Gastroesophageal sphincter (tissue), 3 donors: ENCODE data around the gene NEDD9.

Source experiments
- EP300 ChIP-seq: sonication (generic); formaldehyde crosslinking; IDR thresholded peaks from one replicate; pipeline ENCODE4 v1.6.1; 2017; ENCODE audit warnings: antibody characterized with exemption, mild to moderate bottlenecking
- POLR2A ChIP-seq, 2 donors: fragments of 450-650 bp; IDR thresholded peaks; one replicate each; pipeline ENCODE4 v1.6.1; 2017; ENCODE audit warnings: antibody characterized with exemption in 2 of 2, mild to moderate bottlenecking in 2 of 2, moderate library complexity in 1 of 2
- POLR2AphosphoS5 ChIP-seq: sonication (generic); formaldehyde crosslinking; IDR thresholded peaks from one replicate; pipeline ENCODE4 v1.6.1; 2017; ENCODE audit warnings: antibody characterized with exemption
- TF ChIP-seq, protein P1 (sequence below), 4 experiments: fragments of 200-600 bp in 2 of 4; fragments of 450-650 bp in 2 of 4; sonication (generic) in 1 of 4; IDR thresholded peaks; one replicate each; pipeline ENCODE4 v1.5.1; 2017 to 2019; ENCODE audit warnings: antibody characterized with exemption in 4 of 4, mild to moderate bottlenecking in 2 of 4, moderate library complexity in 2 of 4

- TF ChIP-seq POLR2A (IDR thresholded peaks at IDR 0.05) (no peak), EP300 (no peak), POLR2AphosphoS5 (no peak)
- TF ChIP-seq, protein P1, sequence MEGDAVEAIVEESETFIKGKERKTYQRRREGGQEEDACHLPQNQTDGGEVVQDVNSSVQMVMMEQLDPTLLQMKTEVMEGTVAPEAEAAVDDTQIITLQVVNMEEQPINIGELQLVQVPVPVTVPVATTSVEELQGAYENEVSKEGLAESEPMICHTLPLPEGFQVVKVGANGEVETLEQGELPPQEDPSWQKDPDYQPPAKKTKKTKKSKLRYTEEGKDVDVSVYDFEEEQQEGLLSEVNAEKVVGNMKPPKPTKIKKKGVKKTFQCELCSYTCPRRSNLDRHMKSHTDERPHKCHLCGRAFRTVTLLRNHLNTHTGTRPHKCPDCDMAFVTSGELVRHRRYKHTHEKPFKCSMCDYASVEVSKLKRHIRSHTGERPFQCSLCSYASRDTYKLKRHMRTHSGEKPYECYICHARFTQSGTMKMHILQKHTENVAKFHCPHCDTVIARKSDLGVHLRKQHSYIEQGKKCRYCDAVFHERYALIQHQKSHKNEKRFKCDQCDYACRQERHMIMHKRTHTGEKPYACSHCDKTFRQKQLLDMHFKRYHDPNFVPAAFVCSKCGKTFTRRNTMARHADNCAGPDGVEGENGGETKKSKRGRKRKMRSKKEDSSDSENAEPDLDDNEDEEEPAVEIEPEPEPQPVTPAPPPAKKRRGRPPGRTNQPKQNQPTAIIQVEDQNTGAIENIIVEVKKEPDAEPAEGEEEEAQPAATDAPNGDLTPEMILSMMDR (IDR thresholded peaks at IDR 0.05), result no peak
Observed at GRCh38 chr6:11149551-11149950, 82.9 kb downstream of the NEDD9 start.
